PC-9 (cell line): Measurements from ENCODE around the gene OR2H1. TPM values are rescaled to one million over a fixed set of nuclear protein-coding genes. Genes with fewer than 3 reads are reported as not detected.

Source experiments
- BruUV-seq: library from RNA; stranded (reverse); fragments of 400-500 nt; replicated peaks from 2 replicates; lab custom pipeline; 2021; lab: Mats Ljungman, UMichigan
- CTCF ChIA-PET: fragments of 300-600 bp; sonication (Branson Sonifier 250); formaldehyde crosslinking; loops from one replicate; lab custom pipeline; 2022; ENCODE audit warnings: antibody characterized with exemption; lab: Charles Lee
- POLR2A ChIA-PET: fragments of 300-600 bp; sonication (Branson Sonifier 250); formaldehyde crosslinking; loops from one replicate; lab custom pipeline; 2022; ENCODE audit warnings: antibody characterized with exemption; ENCODE audit not compliant: unreplicated experiment; lab: Charles Lee
- DNase-seq, 2 experiments: peaks; one replicate each; pipeline versions ENCODE4 v3.0.0 to v3.0.0-alpha.2; 2015 to 2022; ENCODE audit warnings: mixed read lengths in 1 of 2
- H2AFZ ChIP-seq: fragments of 200-600 bp; sonication (generic); 2 replicates; pipeline ENCODE4 v1.8.1; 2017; ENCODE audit warnings: antibody characterized with exemption
- H3F3A ChIP-seq: fragments of 200-600 bp; sonication (generic); 2 replicates; pipeline ENCODE4 v1.8.1; 2017; ENCODE audit warnings: antibody characterized with exemption, mild to moderate bottlenecking, low read depth; ENCODE audit not compliant: insufficient read depth
- H3K27ac ChIP-seq: fragments of 200-600 bp; sonication (generic); 2 replicates; pipeline ENCODE4 v1.6.1; 2016; ENCODE audit warnings: mixed run types
- H3K27me3 ChIP-seq: fragments of 200-600 bp; sonication (generic); 2 replicates; pipeline ENCODE4 v1.6.1; 2016; ENCODE audit warnings: low read depth, mixed run types; ENCODE audit not compliant: insufficient read depth
- H3K36me3 ChIP-seq: fragments of 200-600 bp; sonication (generic); 2 replicates; pipeline ENCODE4 v1.6.1; 2016; ENCODE audit warnings: low read depth, mixed run types
- H3K4me1 ChIP-seq: fragments of 200-600 bp; sonication (generic); replicated peaks from 2 replicates; pipeline ENCODE4 v1.6.1; 2016; ENCODE audit warnings: mixed run types; ENCODE audit not compliant: insufficient read depth
- H3K4me2 ChIP-seq: fragments of 200-600 bp; sonication (generic); 2 replicates; pipeline ENCODE4 v1.6.1; 2017; ENCODE audit warnings: mixed run types
- H3K4me3 ChIP-seq: fragments of 200-600 bp; sonication (generic); 2 replicates; pipeline ENCODE4 v1.6.1; 2016; ENCODE audit warnings: mixed run types
- H3K79me2 ChIP-seq: fragments of 200-600 bp; sonication (generic); 2 replicates; pipeline ENCODE4 v1.6.1; 2017; ENCODE audit warnings: low read depth, mixed run types
- H3K9me2 ChIP-seq: fragments of 200-600 bp; sonication (generic); 2 replicates; pipeline ENCODE4 v1.8.1; 2017; ENCODE audit warnings: mild to moderate bottlenecking; ENCODE audit not compliant: insufficient read depth
- H3K9me3 ChIP-seq: fragments of 200-600 bp; sonication (generic); 2 replicates; pipeline ENCODE4 v1.8.1; 2016; ENCODE audit warnings: low read depth; ENCODE audit not compliant: insufficient read depth
- H4K20me1 ChIP-seq: fragments of 200-600 bp; sonication (generic); 2 replicates; pipeline ENCODE4 v1.8.1; 2017; ENCODE audit not compliant: insufficient read depth
- CTCF ChIP-seq: fragments of 200-600 bp; sonication (generic); conservative IDR thresholded peaks from 2 replicates; pipeline ENCODE4 v1.6.1; 2017; ENCODE audit warnings: mixed run types, antibody characterized with exemption, mild to moderate bottlenecking, moderate library complexity
- EZH2 ChIP-seq: fragments of 200-600 bp; sonication (generic); IDR thresholded peaks from 2 replicates; pipeline ENCODE4 v1.8.0; 2017; ENCODE audit warnings: antibody characterized with exemption, low read depth
- intact Hi-C: fragments of 100-400 bp; cut with micrococcal nuclease; formaldehyde crosslinking; loops from one replicate; pipeline ENCODE4 v1.10.0; 2022; ENCODE audit not compliant: unreplicated experiment
- total RNA-seq: library from RNA; stranded (reverse); gene quantifications from 2 replicates; pipeline ENCODE4 v1.2.3, GENCODE V29; 2021

Gene OR2H1
- total RNA-seq, 1 experiment from 2014 or later = not detected

GRCh38 chr6:29479560-29479959, 22.6 kb downstream of the OR2H1 start:
- Histone ChIP-seq H4K20me1 (no peaks in the 10 kb centered on the region), H3K27ac (no peak overlapping the region), H2AFZ (no peak overlapping the region), H3F3A (no peaks in the 10 kb centered on the region), H3K4me1 (no peaks in the 10 kb centered on the region), H3K4me3 (no peak overlapping the region), H3K9me3 (no peaks in the 10 kb centered on the region), H3K79me2 (no peaks in the 10 kb centered on the region), H3K4me2 (no peak overlapping the region), H3K9me2 (no peaks in the 10 kb centered on the region), H3K27me3 (no peaks in the 10 kb centered on the region; the same call in 1 of the 2 replicates), H3K36me3 (no peaks in the 10 kb centered on the region)
- TF ChIP-seq EZH2 (no peak), CTCF (no peak)
- BruUV-seq = no TSS peak
- CTCF ChIA-PET = no interaction called here
- POLR2A ChIA-PET = no interaction called here
- DNase-seq = no peak
- intact Hi-C loops = no loop called here

DNA sequence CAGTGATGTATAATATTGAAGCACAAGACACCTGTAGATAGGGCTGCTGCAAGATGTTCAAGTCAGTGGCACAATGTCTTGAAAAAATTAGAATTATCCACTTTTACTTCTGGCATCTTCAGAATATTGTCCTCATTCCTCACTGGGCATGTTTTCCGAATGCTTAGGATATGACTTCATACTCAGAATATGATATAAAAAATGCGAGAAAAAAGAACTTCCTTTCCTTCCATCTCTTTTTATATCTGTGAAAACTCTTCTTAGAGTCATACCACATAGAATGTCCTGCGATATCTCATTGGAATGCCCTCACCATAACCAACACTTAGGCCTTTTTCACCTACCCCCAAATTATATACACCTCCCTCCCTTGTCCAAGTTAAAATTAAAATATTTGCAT, 26.2 kb downstream of the OR2H1 start:
- Histone ChIP-seq H2AFZ (no peak overlapping the region), H3F3A (no peaks in the 10 kb centered on the region), H4K20me1 (no peaks in the 10 kb centered on the region; the same call in 1 of the 2 replicates), H3K36me3 (no peaks in the 10 kb centered on the region), H3K4me2 (no peak overlapping the region), H3K79me2 (no peaks in the 10 kb centered on the region), H3K9me3 (no peaks in the 10 kb centered on the region), H3K4me3 (no peak overlapping the region), H3K27ac (no peak overlapping the region), H3K27me3 (no peaks in the 10 kb centered on the region), H3K9me2 (no peaks in the 10 kb centered on the region), H3K4me1 (no peaks in the 10 kb centered on the region)
- BruUV-seq = no TSS peak
- ChIA-PET CTCF (no interaction called here), POLR2A (no interaction called here)
- intact Hi-C loops = no loop called here
- TF ChIP-seq EZH2 = no peak
- no peak for TF ChIP-seq CTCF
- no peak for DNase-seq

GRCh38 chr6:29483735-29484134, 26.8 kb downstream of the OR2H1 start:
- Histone ChIP-seq H4K20me1 (no peaks in the 10 kb centered on the region; the same call in 1 of the 2 replicates), H3K4me3 (no peak overlapping the region), H3K9me3 (no peaks in the 10 kb centered on the region), H3K4me2 (no peak overlapping the region), H3K36me3 (no peaks in the 10 kb centered on the region), H3K79me2 (no peaks in the 10 kb centered on the region), H3K4me1 (no peaks in the 10 kb centered on the region), H2AFZ (no peak overlapping the region), H3K9me2 (no peaks in the 10 kb centered on the region), H3K27me3 (no peaks in the 10 kb centered on the region), H3F3A (no peaks in the 10 kb centered on the region), H3K27ac (no peak overlapping the region)
- CTCF ChIA-PET = no interaction called here
- DNase-seq = no peak
- TF ChIP-seq CTCF (no peak), EZH2 (no peak)
- BruUV-seq = no TSS peak
- intact Hi-C loops = no loop called here
- POLR2A ChIA-PET = no interaction called here
